SIG-M5 treated with dmso at 0.1 percent for 504 hours (cell line): ENCODE results near the gene CLHC1.
"Not testable (repeated sequence)": the region's sequence is repeated elsewhere in the genome, so short reads cannot be mapped to it uniquely, and the experiment has no call there.

Experiments
- DNase-seq: peaks from one replicate; lab custom pipeline; 2025; ENCODE audit not compliant: unreplicated experiment; lab: John Stamatoyannopoulos, UW

The CLHC1 gene

DNA sequence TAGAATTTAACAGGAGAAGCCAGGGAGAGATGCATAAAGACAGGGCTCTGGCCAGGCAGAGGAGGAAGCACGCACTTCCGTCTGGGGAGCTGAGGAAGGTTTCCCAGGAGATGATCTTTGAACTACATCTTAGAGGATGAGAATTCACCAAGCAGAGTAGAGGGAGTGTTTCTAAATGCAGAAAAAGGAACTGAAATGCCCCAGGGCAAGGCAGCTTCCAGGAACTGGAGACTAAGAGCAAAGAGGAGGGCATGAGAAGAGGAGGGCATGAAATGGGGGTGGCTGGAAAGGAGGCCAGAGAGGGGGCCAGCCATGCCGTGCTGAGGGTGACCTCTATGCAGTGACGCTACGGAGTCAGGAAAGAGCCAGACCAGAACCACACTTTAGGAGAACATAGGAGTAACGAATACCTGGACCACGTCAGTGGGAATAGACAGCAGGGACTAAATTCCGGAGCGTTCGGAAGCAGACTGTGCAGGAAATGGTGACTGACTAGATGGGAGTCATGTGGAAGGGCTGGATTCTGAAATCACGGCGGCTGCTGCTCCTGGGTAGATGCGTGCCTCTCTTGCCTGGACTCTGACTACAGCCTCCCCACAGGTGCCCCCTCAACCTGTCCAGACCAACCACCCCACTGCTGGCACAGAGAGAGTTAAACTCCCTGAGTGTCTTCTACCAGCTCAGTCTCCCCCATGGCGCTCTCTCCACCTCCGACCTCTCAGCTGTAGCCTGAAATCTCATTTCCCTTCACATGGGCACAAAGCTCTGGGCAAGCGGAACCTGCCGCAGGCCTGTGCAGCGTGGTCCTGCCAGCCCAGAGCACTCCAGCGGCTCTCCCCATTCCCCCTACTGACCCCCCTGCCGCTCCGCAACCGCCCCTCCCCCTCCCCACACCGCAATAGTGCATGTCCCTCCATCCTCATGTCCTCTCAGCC lies 94.8 kb downstream of the CLHC1 start:
- DNase-seq: peak; percentile 47

DNA sequence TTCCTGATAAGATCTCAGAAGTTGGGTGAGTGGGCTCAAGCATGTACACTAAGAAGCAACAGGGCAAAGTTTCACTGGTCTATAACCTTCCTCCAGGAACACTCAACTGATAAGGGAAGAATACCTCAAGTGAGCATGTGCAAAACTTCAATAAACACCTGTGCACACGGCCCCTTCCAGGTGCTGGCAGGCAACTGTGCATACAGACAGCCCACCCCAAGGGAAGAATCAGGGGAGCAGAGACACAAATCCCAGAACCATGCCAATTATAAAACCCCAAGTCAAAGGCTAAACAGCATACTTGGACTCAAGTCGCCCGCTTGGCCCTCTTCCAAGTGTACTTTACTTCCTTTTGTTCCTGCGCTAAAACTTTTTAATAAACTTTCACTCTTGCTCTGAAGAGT lies 96.0 kb downstream of the CLHC1 start:
- no peak for DNase-seq

DNA sequence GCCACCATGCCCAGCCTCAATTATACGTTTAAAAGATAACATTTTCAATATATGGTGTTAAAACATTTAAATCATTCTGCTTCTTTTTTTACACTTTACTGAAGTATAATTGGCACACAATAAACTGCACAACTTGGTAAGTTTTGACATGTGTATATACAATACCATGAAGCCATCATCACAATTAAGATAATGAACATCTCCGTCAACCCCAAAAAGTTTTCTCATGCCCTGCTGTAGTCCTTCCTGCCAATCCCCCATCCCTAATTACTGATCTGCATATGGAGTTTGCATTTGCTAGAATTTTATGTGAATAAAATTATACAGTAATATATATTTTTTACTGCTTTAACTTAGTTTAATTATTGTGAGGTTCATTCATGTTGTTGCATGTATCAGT lies 96.6 kb downstream of the CLHC1 start:
- no peak for DNase-seq

DNA sequence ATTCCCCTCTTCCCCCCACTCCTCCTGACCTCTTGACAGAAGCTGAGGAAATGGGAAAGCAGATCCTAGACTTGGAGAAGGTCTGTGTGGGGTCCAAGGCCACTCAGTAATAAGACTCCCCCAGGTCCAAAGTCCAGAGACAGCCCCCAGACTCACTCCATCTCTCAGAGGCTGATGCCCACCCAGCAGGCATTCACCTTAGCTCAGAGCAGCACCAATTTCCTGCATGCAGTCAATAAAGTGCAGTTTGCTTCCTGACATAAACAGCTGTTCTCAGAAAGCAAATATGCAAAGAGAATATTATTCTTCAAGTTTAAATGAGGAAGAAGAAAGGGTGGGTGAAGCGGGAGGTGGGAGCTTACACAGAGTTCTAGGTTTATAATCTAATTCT lies 97.8 kb downstream of the CLHC1 start:
- no peak for DNase-seq

DNA sequence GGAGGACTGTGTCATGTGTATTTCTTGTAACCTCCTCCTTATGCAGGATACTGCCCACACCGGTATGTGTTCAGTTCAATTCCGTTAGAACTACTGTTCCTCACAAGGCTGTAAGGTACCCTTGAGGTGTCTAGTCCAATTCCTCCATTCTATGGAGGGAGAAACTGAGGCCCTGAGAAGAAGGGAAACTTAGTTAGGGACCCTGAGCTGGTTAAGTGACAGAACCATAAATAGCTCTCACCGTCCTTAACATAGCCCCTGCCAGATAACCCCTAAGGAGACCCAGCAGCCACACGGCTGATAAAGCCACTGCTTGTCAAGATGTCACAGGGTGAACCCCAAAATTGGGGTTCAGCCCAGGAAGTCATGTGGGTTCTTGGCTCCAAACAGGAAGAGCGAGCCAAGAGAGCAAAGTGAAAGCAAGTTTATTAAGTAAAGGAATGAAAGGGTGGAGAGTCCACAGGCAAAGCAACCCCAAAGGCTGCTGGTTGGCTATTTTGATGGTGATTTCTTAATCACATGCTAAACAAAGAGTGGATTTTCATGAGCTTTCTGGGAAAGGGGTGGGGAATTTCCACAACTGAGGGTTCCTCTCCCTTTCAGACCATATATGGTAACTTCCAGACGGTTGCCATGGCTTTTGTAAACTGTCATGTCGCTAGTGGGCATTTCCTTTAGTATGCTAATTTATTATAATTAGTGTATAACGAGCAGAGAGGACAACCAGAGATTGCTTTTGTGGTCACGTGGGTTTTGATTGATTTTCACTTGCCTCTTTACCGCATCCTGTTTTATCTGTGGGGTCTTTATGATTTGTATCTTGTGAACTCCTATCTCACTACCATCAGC lies 98.4 kb downstream of the CLHC1 start:
- DNase-seq: no peak

DNA sequence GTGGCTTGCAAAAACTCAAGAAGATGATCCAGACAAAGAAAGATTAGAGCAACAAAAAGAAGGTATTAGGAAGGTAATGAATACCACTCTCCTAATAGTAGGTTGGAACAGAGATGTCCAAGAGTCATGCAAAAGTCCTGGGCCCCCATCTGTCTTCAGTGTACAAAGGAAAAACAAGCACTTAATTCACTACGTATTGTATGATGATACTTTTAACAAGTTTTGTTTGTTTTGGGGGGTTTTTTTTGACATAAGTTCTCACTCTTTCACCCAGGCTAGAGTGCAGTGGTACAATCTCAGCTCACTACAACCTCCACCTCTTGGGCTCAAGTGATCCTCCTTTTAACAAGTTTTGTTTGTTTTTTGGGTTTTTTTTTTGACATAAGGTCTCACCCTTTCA lies 101.2 kb downstream of the CLHC1 start:
- no peak for DNase-seq

DNA sequence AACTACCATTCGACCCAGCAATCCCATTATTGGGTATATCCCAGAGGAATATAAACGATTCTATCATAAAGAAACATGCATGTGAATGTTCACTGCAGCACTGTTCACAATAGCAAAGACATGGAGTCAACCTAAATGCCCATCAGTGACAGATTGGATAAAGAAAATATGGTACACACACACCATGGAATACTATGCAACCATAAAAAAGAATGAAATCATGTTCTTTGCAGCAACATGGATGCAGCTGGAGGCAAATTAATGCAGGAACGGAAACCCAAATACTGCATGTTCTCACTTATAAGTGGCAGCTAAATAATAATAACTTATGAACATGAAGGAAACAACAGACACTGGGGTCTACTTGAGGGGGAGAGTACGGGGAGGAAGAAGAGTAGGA lies 105.5 kb downstream of the CLHC1 start:
- DNase-seq: not testable (repeated sequence)
